Stomach smooth muscle (tissue), 2 donors: ENCODE measurements around the gene KLK10.

Experiments used
- H3K27ac ChIP-seq: one replicate; pipeline ENCODE4 v1.7.0; 2013; ENCODE audit warnings: mild to moderate bottlenecking, low read length, inconsistent platforms
- H3K27me3 ChIP-seq, 2 donors: one replicate each; pipeline ENCODE4 v1.7.0; 2013; ENCODE audit warnings: low read length in 2 of 2; ENCODE audit not compliant: insufficient read depth in 2 of 2, control insufficient read depth in 1 of 2
- H3K36me3 ChIP-seq, 2 donors: one replicate each; pipeline ENCODE4 v1.7.0; 2013; ENCODE audit warnings: low read length in 2 of 2; ENCODE audit not compliant: control insufficient read depth in 2 of 2, insufficient read depth in 2 of 2
- H3K4me1 ChIP-seq: one replicate; pipeline ENCODE4 v1.7.0; 2013; ENCODE audit warnings: low read length; ENCODE audit not compliant: control insufficient read depth, insufficient read depth
- H3K4me3 ChIP-seq, 2 donors: one replicate each; pipeline ENCODE4 v1.7.0; 2013; ENCODE audit warnings: low read length in 2 of 2
- H3K9ac ChIP-seq, 2 donors: one replicate each; pipeline ENCODE4 v1.7.0; 2013; ENCODE audit warnings: low read length in 2 of 2, mild to moderate bottlenecking in 1 of 2
- H3K9me3 ChIP-seq, 2 donors: one replicate each; pipeline ENCODE4 v1.7.0; 2013; ENCODE audit warnings: low read length in 2 of 2; ENCODE audit not compliant: control insufficient read depth in 2 of 2
- donor health status: healthy.
- donor health status: Pancreatic carcinoma.

KLK10 gene

DNA sequence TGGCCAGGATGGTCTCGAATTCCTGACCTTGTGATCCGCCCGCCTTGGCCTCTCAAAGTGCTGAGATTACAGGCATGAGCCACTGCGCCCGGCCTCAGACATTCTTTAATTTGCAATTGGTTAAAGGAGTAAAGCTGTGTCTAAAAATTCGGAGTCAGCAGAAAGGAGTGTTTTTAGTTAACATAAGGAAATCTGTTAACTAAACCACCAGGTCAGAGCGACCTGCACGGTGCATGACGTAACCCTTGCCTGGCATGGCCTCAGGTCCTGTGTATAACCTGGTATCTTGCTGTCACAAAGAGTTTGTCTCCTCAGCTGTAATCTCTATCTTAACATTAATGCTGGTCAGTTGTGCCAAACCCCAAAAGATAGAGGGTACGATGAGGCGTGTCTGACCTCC is 24.8 kb upstream of the KLK10 start:
- Histone ChIP-seq H3K27ac (no peak overlapping the region), H3K27me3 (peaks cover 0 to 5% of the 10 kb centered on the region in 2 donors), H3K9ac (no peak overlapping the region), H3K36me3 (no peaks in the 10 kb centered on the region), H3K4me1 (no peaks in the 10 kb centered on the region), H3K9me3 (no peaks in the 10 kb centered on the region), H3K4me3 (no peak overlapping the region)

DNA sequence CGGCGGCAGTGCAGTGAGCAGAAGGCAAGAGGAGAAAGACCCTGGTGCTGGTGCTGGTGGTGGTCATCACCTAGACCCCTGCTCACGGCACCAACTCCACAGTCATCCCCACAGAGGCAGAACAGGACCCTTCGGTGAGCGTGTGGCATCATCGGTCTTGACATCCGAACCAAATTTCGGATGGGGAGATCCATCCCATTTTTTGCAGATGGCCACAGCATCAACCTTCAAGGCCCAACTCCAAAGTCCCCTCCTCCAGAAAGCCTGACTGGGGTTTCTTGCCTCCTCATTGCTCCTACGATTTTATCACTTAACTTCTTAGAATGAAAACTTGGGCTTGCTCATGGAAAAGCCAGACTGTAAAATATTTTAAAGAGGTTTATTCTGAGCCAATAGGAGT is 24.0 kb upstream of the KLK10 start:
- peaks cover 0 to 5% of the 10 kb centered on the region in 2 donors for H3K27me3 ChIP-seq
- H3K9ac ChIP-seq, result no peak overlapping the region
- H3K9me3 ChIP-seq, result no peaks in the 10 kb centered on the region
- no peaks in the 10 kb centered on the region for H3K36me3 ChIP-seq
- no peak overlapping the region for H3K4me3 ChIP-seq
- no peak overlapping the region for H3K27ac ChIP-seq
- no peaks in the 10 kb centered on the region for H3K4me1 ChIP-seq

DNA sequence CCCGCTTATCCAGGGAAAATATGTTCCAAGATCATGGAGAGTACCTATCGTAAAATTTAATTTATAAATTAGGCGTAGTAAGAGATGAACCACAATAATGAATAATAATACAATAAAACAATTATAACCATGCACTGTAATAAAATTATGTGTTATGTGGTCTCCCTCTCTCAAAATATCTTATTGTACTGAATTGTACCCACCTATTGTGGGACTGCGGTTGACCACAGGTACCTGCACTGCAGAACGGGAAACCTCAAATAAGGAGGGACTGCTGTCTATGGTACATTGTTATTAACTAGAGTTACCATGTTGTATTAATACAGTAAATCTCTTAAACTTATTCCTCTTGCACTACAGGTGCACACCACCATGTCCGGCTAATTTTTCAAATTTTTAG is 20.6 kb upstream of the KLK10 start:
- Histone ChIP-seq H3K27me3 (no peaks in the 10 kb centered on the region), H3K4me3 (no peak overlapping the region), H3K27ac (no peak overlapping the region), H3K36me3 (no peaks in the 10 kb centered on the region), H3K4me1 (no peaks in the 10 kb centered on the region), H3K9me3 (no peaks in the 10 kb centered on the region), H3K9ac (no peak overlapping the region)

DNA sequence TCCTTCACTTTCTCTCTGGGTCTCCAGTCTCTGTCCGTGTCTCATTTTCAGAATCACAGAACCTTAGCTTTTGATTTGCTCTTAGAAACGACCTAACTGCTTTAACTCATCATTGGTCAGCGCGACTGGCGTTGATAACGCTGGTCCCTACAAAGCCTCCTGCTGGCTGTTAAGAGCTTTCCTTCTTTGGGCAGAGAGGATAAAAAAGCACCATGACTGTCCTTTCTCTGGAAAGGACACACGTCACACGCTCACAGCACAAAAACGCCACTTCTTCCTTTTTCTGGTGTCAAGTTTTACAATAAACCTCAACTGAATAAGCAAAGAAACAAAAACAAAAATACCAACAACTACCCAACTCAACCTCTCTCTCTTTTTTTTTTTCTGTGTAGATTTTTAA is 17.0 kb upstream of the KLK10 start:
- H3K27ac ChIP-seq, result no peak overlapping the region

DNA sequence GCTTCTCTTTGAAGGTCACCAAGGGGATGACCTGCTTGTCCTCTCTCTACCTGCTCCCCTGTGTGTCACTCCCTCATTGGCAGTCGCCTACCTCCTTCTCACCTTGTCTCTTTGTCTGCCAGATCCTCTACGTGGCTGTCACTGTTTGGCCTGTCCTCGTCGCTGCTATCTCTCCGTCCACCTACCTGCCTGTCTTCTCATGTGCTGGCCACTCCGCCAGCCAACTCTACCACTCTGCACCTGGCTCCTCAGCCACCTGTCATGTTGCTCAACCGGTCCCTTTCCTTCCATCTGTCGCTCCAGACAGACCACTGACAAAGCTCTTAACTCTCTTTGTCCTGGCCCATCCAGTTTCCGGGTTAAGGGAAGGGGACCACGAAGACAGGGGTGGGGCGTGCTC is 15.2 kb upstream of the KLK10 start, which contains the start of gene KLK12:
Gene KLK12, minus strand, starts transcription at position 299 of the 400 bp plus-strand sequence. CDS start 381 bp downstream, outside the sequence.
- no peak within 1 kb of the TSS for H3K4me3 ChIP-seq
- H3K4me1 ChIP-seq, result no peaks in the 10 kb centered on the region
- H3K27me3 ChIP-seq, result peaks cover 4 to 8% of the 10 kb centered on the region in 2 donors
- peaks cover 0 to under 1% of the 10 kb centered on the region in 2 donors for H3K9me3 ChIP-seq
- no peak within 1 kb of the TSS for H3K27ac ChIP-seq
- H3K9ac ChIP-seq, result no peak within 1 kb of the TSS
- no peaks in the 10 kb centered on the region for H3K36me3 ChIP-seq

More for the DNA sequence above, 17.0 kb upstream of the KLK10 start:
- Histone ChIP-seq H3K27me3 (peaks cover 4% of the 10 kb centered on the region in 2 donors), H3K9me3 (no peaks in the 10 kb centered on the region), H3K4me1 (no peaks in the 10 kb centered on the region), H3K36me3 (no peaks in the 10 kb centered on the region), H3K9ac (no peak overlapping the region), H3K4me3 (no peak overlapping the region)

DNA sequence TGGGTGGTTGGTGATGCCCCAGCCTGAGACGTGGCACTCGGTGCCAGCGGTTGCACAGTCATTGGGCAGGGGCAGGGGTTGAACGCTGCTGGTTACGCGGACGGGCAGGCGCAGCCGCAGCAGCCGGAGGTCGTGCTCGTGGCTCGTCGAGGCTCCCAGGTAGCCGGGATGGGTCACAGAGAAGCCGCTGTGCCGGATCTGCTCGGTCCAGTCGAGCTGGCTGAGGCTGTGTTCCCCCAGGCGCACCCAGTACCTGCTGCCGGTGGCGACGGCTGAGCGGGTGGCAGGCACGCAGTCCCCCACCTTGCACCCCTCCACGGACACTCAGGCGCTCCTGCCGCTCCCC is 12.3 kb upstream of the KLK10 start:
- H3K4me1 ChIP-seq, result no peaks in the 10 kb centered on the region
- H3K36me3 ChIP-seq, result no peaks in the 10 kb centered on the region
- H3K9me3 ChIP-seq, result peaks cover 0 to 3% of the 10 kb centered on the region in 2 donors
- no peak overlapping the region for H3K4me3 ChIP-seq
- H3K27me3 ChIP-seq, result peaks cover 8 to 12% of the 10 kb centered on the region in 2 donors
- no peak overlapping the region for H3K27ac ChIP-seq
- H3K9ac ChIP-seq, result no peak overlapping the region

DNA sequence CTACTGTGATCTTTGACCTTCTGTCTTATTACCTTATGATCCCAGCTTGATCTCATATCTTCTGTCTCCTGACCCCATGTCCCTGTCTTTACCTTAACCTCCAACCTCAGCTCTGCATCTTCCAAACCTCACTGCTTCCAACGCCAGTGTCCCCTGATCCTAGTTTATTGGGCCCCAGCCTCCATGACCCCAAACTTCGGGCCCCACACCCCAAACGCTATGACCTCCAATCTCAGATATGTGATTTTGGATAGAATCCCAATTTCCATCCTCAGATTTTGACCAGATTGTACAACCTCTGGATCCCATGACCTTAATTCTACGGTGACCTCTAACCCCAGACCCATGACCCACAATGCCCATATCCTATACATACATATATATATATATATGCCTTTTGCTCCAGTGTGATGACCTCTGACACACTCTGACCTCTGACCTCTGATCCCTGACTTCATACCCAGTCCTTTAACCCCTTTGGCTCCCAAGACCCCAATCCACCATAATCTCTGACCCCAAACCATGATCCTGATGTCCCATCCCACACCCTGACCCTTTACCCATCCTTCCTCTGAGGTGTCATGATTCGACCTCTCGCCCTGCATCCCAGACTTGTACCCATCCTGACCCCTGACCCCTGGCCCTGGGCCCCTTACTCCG is 11.8 kb upstream of the KLK10 start:
- H3K9me3 ChIP-seq, result peaks cover 0 to 3% of the 10 kb centered on the region in 2 donors
- H3K4me1 ChIP-seq, result no peaks in the 10 kb centered on the region
- no peaks in the 10 kb centered on the region for H3K36me3 ChIP-seq
- H3K9ac ChIP-seq, result no peak overlapping the region
- H3K27me3 ChIP-seq, result peaks cover 8 to 12% of the 10 kb centered on the region in 2 donors
- H3K4me3 ChIP-seq, result no peak overlapping the region
- no peak overlapping the region for H3K27ac ChIP-seq

DNA sequence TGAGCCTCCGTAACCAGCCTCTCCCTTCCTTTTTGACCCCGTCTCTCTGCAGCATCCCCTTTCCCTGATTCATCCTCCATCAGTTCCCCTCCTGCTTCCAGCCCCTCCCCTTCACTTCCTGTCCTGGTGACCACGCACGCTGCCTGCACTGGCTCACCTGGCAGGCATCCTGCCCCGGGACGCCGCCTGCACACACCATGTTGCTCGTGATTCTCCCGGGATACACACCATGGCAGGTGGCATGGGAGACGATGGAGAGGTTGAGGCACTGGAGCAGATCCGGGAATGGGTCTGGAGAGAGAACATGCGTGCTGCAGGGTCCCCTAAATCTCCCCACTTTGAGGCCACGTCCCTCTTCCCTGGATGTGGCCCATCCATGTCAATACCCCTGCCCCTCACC is 11.1 kb upstream of the KLK10 start:
- Histone ChIP-seq H3K9ac (no peak overlapping the region), H3K27ac (no peak overlapping the region), H3K9me3 (peaks cover 0 to 3% of the 10 kb centered on the region in 2 donors), H3K27me3 (peaks cover 12 to 13% of the 10 kb centered on the region in 2 donors), H3K4me3 (no peak overlapping the region), H3K4me1 (no peaks in the 10 kb centered on the region), H3K36me3 (no peaks in the 10 kb centered on the region)

DNA sequence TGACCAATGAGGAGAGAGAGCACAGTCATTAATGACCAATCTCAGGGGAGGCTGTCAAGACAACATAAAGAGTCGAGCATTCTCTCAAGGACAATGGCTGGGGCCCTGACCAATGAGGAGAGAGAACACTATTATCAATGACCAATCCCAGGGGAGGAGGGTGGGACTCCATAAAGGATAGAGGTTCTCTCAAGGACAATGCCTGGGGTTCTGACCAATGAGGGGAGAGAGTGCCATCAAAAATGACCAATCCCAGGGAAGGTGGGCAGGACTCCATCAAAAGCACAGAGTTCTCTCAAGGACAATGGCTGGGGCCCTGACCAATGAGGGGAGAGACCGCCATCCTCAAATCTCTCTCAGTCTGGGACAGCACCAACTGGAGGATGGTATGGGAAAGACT is 10.2 kb upstream of the KLK10 start:
- no peaks in the 10 kb centered on the region for H3K4me1 ChIP-seq
- peaks cover 0 to 3% of the 10 kb centered on the region in 2 donors for H3K9me3 ChIP-seq
- H3K27me3 ChIP-seq, result peaks cover 13 to 16% of the 10 kb centered on the region in 2 donors
- H3K27ac ChIP-seq, result no peak overlapping the region
- H3K36me3 ChIP-seq, result no peaks in the 10 kb centered on the region
- no peak overlapping the region for H3K9ac ChIP-seq
- no peak overlapping the region for H3K4me3 ChIP-seq

DNA sequence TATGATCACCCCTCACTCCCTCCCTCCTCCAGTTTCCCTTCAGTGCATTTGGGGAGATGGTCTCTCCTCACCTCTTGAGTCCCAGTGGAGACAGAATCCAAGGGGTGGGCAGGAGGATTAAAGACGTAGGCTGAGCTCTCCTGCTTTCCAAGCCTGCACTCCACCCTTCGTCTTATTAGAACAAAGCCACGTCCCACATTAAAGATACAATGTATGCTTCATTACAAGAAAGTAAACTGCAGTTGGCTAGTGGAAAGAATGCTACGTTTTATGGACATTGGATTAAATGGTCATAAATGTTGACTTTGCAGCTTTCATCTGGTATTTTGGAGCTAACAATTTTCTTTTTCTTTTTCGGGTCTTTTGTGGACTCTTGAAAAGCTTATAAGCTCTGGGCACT is 8.4 kb upstream of the KLK10 start:
- Histone ChIP-seq H3K9me3 (peaks cover 0 to 3% of the 10 kb centered on the region in 2 donors), H3K27ac (no peak overlapping the region), H3K27me3 (peaks cover 17 to 18% of the 10 kb centered on the region in 2 donors), H3K36me3 (no peaks in the 10 kb centered on the region), H3K4me1 (no peaks in the 10 kb centered on the region), H3K9ac (no peak overlapping the region), H3K4me3 (no peak overlapping the region)

DNA sequence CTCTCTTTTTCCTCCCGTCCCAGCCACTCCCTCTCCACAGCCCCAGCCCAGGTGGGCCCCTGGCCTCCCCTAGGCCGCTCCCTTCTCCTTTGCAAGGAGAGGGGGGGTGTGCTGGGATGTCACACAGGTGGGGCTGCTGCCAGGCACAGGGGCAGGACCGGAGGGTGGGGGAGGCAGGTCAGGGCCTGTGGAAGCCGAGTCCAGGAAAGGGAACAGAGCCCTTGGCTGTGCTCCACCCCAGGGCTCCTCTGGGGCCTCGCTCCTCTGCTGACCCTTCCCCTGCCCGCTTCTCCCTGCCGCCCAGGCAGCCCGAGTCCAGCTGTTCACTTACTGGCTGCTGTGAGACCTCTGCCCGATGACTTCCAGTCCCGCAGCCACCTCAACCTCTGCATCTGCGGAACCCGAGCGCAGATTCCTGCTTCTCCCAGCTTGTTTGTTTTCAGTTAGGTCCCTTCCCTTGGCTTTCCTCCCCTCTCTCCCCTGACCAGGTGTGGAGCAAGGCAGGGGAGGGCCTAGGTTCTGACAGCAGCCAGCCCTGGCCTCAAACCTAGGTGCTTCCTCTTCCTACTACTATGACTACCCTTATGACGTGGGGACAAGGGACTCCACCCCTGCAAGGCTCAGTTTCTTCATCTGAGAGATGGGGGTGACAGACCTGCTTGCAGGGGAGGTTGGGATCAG is 7.8 kb upstream of the KLK10 start:
- no peak overlapping the region for H3K4me3 ChIP-seq
- peaks cover 18 to 21% of the 10 kb centered on the region in 2 donors for H3K27me3 ChIP-seq

More for the DNA sequence above, 7.8 kb upstream of the KLK10 start:
- Histone ChIP-seq H3K27ac (no peak overlapping the region), H3K9me3 (peaks cover 0 to 3% of the 10 kb centered on the region in 2 donors), H3K9ac (no peak overlapping the region), H3K4me1 (no peaks in the 10 kb centered on the region), H3K36me3 (no peaks in the 10 kb centered on the region)
